ENCODE results near the gene CCNG1.
"Not testable (repeated sequence)": the region's sequence is repeated elsewhere in the genome, so short reads cannot be mapped to it uniquely, and the experiment has no call there.

The CCNG1 gene

GRCh38 chr5:163445345-163445744, 8.0 kb downstream of the CCNG1 start:
- Histone ChIP-seq H3K4me3 (ENCODE audit: low read length) (no peak overlapping the region), H3K27me3 (ENCODE audit: insufficient read depth, low read length) (no peaks in the 10 kb centered on the region), H3K36me3 (ENCODE audit: insufficient read depth, low read depth, low read length) (peaks cover 94% of the 10 kb centered on the region), H3K9ac (ENCODE audit: low read depth, low read length) (no peak overlapping the region), H3K27ac (ENCODE audit: low read length) (no peak overlapping the region), H3K4me1 (ENCODE audit: insufficient read depth, low read length) (no peaks in the 10 kb centered on the region), H3K9me3 (ENCODE audit: insufficient read depth, low read depth, low read length) (no peaks in the 10 kb centered on the region)

- Histone ChIP-seq H3K27me3 (ENCODE audit: insufficient read depth, low read length) (no peaks in the 10 kb centered on the region), H3K27ac (ENCODE audit: low read length) (no peak overlapping the region), H3K36me3 (ENCODE audit: insufficient read depth, low read depth, low read length) (peaks cover 85% of the 10 kb centered on the region), H3K4me1 (ENCODE audit: insufficient read depth, low read length) (no peaks in the 10 kb centered on the region), H3K9ac (ENCODE audit: low read depth, low read length) (no peak overlapping the region), H3K4me3 (ENCODE audit: low read length) (no peak overlapping the region), H3K9me3 (ENCODE audit: insufficient read depth, low read depth, low read length) (no peaks in the 10 kb centered on the region)
Measured at GRCh38 chr5:163447191-163447590, 9.8 kb downstream of the CCNG1 start.

GRCh38 chr5:163447875-163448274, 10.5 kb downstream of the CCNG1 start:
- H3K27ac ChIP-seq (ENCODE audit: low read length) = no peak overlapping the region
- peaks cover 85% of the 10 kb centered on the region for H3K36me3 ChIP-seq (ENCODE audit: insufficient read depth, low read depth, low read length)
- H3K9ac ChIP-seq (ENCODE audit: low read depth, low read length) = no peak overlapping the region
- no peak overlapping the region for H3K4me3 ChIP-seq (ENCODE audit: low read length)
- H3K4me1 ChIP-seq (ENCODE audit: insufficient read depth, low read length) = no peaks in the 10 kb centered on the region
- no peaks in the 10 kb centered on the region for H3K27me3 ChIP-seq (ENCODE audit: insufficient read depth, low read length)
- no peaks in the 10 kb centered on the region for H3K9me3 ChIP-seq (ENCODE audit: insufficient read depth, low read depth, low read length)

GRCh38 chr5:163448491-163448890, 11.1 kb downstream of the CCNG1 start:
- Histone ChIP-seq H3K9me3 (ENCODE audit: insufficient read depth, low read depth, low read length) (no peaks in the 10 kb centered on the region), H3K4me1 (ENCODE audit: insufficient read depth, low read length) (no peaks in the 10 kb centered on the region), H3K27ac (ENCODE audit: low read length) (no peak overlapping the region), H3K9ac (ENCODE audit: low read depth, low read length) (no peak overlapping the region), H3K27me3 (ENCODE audit: insufficient read depth, low read length) (no peaks in the 10 kb centered on the region), H3K4me3 (ENCODE audit: low read length) (no peak overlapping the region), H3K36me3 (ENCODE audit: insufficient read depth, low read depth, low read length) (peaks cover 86% of the 10 kb centered on the region)

- Histone ChIP-seq H3K4me1 (ENCODE audit: insufficient read depth, low read length) (no peaks in the 10 kb centered on the region), H3K36me3 (ENCODE audit: insufficient read depth, low read depth, low read length) (peaks cover 83% of the 10 kb centered on the region), H3K27me3 (ENCODE audit: insufficient read depth, low read length) (no peaks in the 10 kb centered on the region), H3K9ac (ENCODE audit: low read depth, low read length) (no peak overlapping the region), H3K27ac (ENCODE audit: low read length) (no peak overlapping the region), H3K9me3 (ENCODE audit: insufficient read depth, low read depth, low read length) (no peaks in the 10 kb centered on the region), H3K4me3 (ENCODE audit: low read length) (no peak overlapping the region)
Measured at GRCh38 chr5:163451489-163451888, 14.1 kb downstream of the CCNG1 start.

GRCh38 chr5:163453705-163454104, 16.3 kb downstream of the CCNG1 start:
- Histone ChIP-seq H3K9ac (ENCODE audit: low read depth, low read length) (no peak overlapping the region), H3K27me3 (ENCODE audit: insufficient read depth, low read length) (no peaks in the 10 kb centered on the region), H3K27ac (ENCODE audit: low read length) (no peak overlapping the region), H3K4me1 (ENCODE audit: insufficient read depth, low read length) (peaks cover 2% of the 10 kb centered on the region; the same call in 1 of the 2 replicates), H3K9me3 (ENCODE audit: insufficient read depth, low read depth, low read length) (no peaks in the 10 kb centered on the region), H3K4me3 (ENCODE audit: low read length) (no peak overlapping the region), H3K36me3 (ENCODE audit: insufficient read depth, low read depth, low read length) (peaks cover 62% of the 10 kb centered on the region)

- H3K9me3 ChIP-seq (ENCODE audit: insufficient read depth, low read depth, low read length); H3K27ac ChIP-seq (ENCODE audit: low read length); H3K4me3 ChIP-seq (ENCODE audit: low read length); H3K9ac ChIP-seq (ENCODE audit: low read depth, low read length); H3K4me1 ChIP-seq (ENCODE audit: insufficient read depth, low read length); H3K27me3 ChIP-seq (ENCODE audit: insufficient read depth, low read length): not testable (repeated sequence)
- H3K36me3 ChIP-seq (ENCODE audit: insufficient read depth, low read depth, low read length) = peaks cover 51% of the 10 kb centered on the region
Measured at GRCh38 chr5:163455406-163455805, 18.0 kb downstream of the CCNG1 start.

- Histone ChIP-seq H3K9ac (ENCODE audit: low read depth, low read length) (no peak overlapping the region), H3K27ac (ENCODE audit: low read length) (no peak overlapping the region), H3K27me3 (ENCODE audit: insufficient read depth, low read length) (no peaks in the 10 kb centered on the region), H3K4me3 (ENCODE audit: low read length) (no peak overlapping the region), H3K9me3 (ENCODE audit: insufficient read depth, low read depth, low read length) (no peaks in the 10 kb centered on the region), H3K4me1 (ENCODE audit: insufficient read depth, low read length) (peaks cover 2% of the 10 kb centered on the region; the same call in 1 of the 2 replicates), H3K36me3 (ENCODE audit: insufficient read depth, low read depth, low read length) (peaks cover 45% of the 10 kb centered on the region)
Measured at GRCh38 chr5:163456029-163456589, 18.7 kb downstream of the CCNG1 start.

GRCh38 chr5:163456840-163457239, 19.4 kb downstream of the CCNG1 start:
- H3K4me1 ChIP-seq (ENCODE audit: insufficient read depth, low read length) = peaks cover 4% of the 10 kb centered on the region; the same call in 1 of the 2 replicates
- no peaks in the 10 kb centered on the region for H3K9me3 ChIP-seq (ENCODE audit: insufficient read depth, low read depth, low read length)
- H3K4me3 ChIP-seq (ENCODE audit: low read length) = no peak overlapping the region
- peaks cover 45% of the 10 kb centered on the region for H3K36me3 ChIP-seq (ENCODE audit: insufficient read depth, low read depth, low read length)
- H3K9ac ChIP-seq (ENCODE audit: low read depth, low read length) = no peak overlapping the region
- H3K27me3 ChIP-seq (ENCODE audit: insufficient read depth, low read length) = no peaks in the 10 kb centered on the region
- no peak overlapping the region for H3K27ac ChIP-seq (ENCODE audit: low read length)

- Histone ChIP-seq H3K27me3 (ENCODE audit: insufficient read depth, low read length) (no peaks in the 10 kb centered on the region), H3K27ac (ENCODE audit: low read length) (peak overlapping the region; percentile 87), H3K9ac (ENCODE audit: low read depth, low read length) (peak overlapping the region; percentile 97), H3K36me3 (ENCODE audit: insufficient read depth, low read depth, low read length) (peaks cover 28% of the 10 kb centered on the region), H3K9me3 (ENCODE audit: insufficient read depth, low read depth, low read length) (no peaks in the 10 kb centered on the region), H3K4me1 (ENCODE audit: insufficient read depth, low read length) (peaks cover 7% of the 10 kb centered on the region; the same call in 1 of the 2 replicates), H3K4me3 (ENCODE audit: low read length) (peak overlapping the region; percentile 91)
Measured at GRCh38 chr5:163458778-163459385, 21.5 kb downstream of the CCNG1 start.

GRCh38 chr5:163459462-163459818, 22.0 kb downstream of the CCNG1 start:
- H3K27ac ChIP-seq (ENCODE audit: low read length) = peak overlapping the region; percentile 87
- no peaks in the 10 kb centered on the region for H3K9me3 ChIP-seq (ENCODE audit: insufficient read depth, low read depth, low read length)
- H3K4me3 ChIP-seq (ENCODE audit: low read length) = peak overlapping the region; percentile 91
- peaks cover 7% of the 10 kb centered on the region; the same call in 1 of the 2 replicates for H3K4me1 ChIP-seq (ENCODE audit: insufficient read depth, low read length)
- peak overlapping the region; percentile 97 for H3K9ac ChIP-seq (ENCODE audit: low read depth, low read length)
- H3K36me3 ChIP-seq (ENCODE audit: insufficient read depth, low read depth, low read length) = peaks cover 30% of the 10 kb centered on the region
- no peaks in the 10 kb centered on the region for H3K27me3 ChIP-seq (ENCODE audit: insufficient read depth, low read length)

GRCh38 chr5:163459819-163460561, 22.6 kb downstream of the CCNG1 start, which contains the start of gene NUDCD2:
TSS of gene NUDCD2 (minus strand) at chr5:163460102. CDS start at chr5:163460050, 52 bp downstream.
- peaks cover 7% of the 10 kb centered on the region; the same call in 1 of the 2 replicates for H3K4me1 ChIP-seq (ENCODE audit: insufficient read depth, low read length)
- peaks cover 30% of the 10 kb centered on the region for H3K36me3 ChIP-seq (ENCODE audit: insufficient read depth, low read depth, low read length)
- H3K4me3 ChIP-seq (ENCODE audit: low read length) = peak within 1 kb of the TSS; percentile 99
- no peaks in the 10 kb centered on the region for H3K27me3 ChIP-seq (ENCODE audit: insufficient read depth, low read length)
- H3K9me3 ChIP-seq (ENCODE audit: insufficient read depth, low read depth, low read length) = no peaks in the 10 kb centered on the region
- peak within 1 kb of the TSS; percentile 88 for H3K27ac ChIP-seq (ENCODE audit: low read length)
- H3K9ac ChIP-seq (ENCODE audit: low read depth, low read length) = peak within 1 kb of the TSS; percentile 99

All from iPS-20b (cell line).